Renal cortical epithelial cell (primary cell): ENCODE measurements around the gene FOXK1. TPM values are rescaled to one million over a fixed set of nuclear protein-coding genes. Genes with fewer than 3 reads are reported as not detected.

Experiments
- DNase-seq: peaks from one replicate; pipeline ENCODE4 v3.0.0-alpha.2; 2011; ENCODE audit warnings: low read depth
- total RNA-seq: library from RNA; depleted of rRNA; stranded (reverse); fragments of >200 nt; gene quantifications from 2 replicates; pipeline ENCODE4 v1.2.3, GENCODE V29; 2014

FOXK1 gene
- total RNA-seq, 1 donor from 2014 or later, result 45.8 TPM

DNA sequence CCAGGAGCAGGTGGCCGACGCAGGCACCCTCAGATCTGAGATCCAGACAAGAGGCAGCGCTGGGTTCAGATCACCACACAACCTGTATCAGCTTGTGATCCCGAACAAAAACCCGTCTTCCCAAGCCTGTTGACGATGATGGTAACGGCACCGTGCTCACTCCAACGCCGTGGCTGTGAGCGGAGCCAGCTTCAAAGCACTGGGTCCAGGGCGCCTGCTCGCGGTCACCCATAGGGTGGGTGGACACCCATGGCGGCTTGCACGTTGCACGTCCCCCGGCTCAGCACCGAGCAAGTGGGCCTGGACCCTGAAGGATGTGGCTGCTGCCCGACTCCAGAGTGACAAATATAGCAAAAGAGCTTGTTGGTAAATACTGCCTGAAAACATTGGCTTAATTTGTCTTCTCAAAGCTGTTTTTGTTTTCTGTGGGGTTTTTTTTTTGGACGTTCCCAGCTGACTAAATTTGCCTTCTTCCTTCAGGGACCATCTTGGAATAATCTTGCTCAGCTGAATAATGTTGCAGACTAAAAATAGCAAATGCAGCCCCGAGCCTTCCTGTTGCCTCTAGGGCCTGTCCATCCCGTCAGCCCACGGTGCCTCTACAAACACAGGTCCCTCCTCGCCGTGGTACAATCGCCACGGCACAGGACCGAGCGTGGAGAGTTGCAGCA lies 41.0 kb downstream of the FOXK1 start:
- DNase-seq, result no peak

GRCh38 chr7:4724648-4725013 lies 42.5 kb downstream of the FOXK1 start:
- no peak for DNase-seq

DNA sequence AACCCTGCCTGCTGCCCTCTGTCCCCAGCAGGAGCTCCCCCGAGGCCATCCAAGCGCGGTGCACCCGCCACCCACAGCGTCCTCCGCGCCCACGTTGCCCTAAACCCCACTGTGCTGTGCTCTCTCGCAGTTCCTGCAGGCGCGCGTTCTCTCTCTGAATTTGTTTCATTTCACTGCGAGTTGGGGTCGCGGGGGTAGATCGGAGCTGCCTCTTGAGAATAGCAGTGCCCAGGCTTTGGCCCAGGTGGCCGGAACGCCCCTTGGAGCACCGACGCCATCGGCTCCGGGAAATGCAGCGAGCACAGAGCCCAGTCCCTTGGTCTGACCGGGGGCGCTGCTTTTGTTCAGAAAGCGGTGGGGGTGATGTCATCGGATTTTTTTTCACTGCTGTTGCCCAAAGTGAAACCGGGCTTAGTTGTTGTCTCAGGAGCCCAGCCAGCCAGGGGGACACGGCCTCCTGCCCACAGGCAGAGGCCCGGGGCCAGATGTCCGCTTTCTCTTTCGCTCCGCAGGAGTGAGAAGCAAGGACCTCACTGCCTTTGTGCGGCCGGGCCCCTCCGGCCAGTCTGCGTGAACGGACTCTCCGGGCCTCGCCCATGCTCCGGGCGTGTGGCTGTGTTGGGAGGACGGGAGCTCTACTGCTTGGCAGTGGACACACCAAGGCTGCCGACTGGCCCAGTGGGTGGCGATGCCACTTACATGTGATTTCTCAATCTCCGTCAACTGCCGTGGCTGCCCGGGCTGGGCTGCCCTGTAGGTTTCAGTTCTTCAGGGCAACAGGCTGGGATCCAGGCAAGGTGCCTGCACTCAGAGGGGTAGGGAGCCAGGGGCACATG lies 43.1 kb downstream of the FOXK1 start:
- DNase-seq, result peak; percentile 85

GRCh38 chr7:4725850-4726450 lies 43.9 kb downstream of the FOXK1 start:
- DNase-seq, result no peak

DNA sequence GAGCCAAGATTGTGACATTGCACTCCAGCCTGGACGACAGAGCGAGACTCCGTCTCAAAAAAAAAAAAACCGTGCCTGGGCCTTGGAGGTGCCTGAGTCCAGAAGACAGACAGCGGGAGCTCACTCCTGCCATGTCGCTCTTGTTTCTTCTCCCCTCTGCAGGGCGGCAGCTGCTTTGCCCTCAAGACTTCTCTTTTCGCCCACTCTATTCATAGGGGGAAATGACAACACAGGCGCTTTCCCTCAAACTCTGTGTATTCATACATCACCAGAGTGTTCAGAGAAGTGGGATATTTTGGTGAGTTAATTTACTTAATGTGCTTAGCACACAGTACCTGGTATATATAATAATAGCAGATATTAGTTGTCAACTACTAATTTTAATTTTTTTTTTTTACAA lies 44.5 kb downstream of the FOXK1 start:
- DNase-seq, result no peak

DNA sequence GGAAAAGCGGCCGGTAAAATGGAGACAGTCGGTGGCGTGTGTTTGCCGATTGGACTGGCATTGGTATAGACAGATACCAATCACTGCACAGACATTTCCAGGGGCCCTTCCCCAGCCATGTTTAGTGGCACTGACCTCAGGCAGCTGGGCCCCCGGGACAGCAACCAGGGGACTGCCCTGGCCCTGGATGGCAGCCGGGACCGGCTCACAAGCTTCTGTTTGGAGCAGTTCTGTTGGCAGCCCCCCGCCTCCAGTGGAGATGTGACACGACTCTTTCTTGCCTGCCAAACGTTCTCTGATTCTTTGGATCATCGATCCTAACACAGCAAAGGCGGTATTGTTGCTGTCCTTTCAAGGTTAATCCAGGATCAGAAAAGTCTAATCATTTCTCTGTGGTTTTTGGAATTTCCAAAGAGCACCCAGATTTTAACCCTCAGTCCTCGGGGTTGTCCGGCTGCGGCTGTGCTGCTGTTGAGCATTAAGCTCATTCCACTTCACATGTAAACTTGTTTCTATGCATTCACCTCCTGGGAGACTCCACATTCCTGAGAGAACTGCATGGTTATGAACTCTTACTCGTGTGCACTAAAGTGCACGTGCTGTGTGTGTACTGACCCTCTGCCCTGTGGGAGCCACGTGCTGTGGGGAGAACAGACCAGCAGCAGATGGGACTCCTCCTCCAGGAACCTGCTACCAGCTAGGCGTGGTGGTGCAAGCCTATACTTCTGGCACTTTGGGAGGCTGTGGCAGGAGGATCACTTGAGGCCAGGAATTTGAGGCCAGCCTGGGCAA lies 46.0 kb downstream of the FOXK1 start:
- no peak for DNase-seq

DNA sequence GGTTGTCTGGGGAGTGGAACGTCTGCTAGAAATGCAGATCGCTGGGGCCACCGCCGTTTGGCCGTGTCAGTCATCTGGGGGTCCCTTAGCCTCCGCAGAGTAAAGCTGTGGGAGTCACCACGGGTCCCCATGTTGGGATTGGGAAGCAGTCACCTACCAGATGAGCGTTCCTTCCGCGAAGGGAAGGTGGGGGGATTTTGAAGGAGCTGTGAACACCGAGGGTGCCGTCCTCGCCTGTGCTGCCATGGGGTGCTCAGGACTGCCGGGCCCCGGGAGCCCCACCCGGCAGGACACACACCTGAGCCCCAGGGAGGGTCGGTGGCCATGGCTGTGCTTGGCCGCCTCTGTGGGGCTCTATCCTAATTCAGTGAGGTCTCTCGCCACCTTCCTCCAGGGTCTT lies 47.2 kb downstream of the FOXK1 start:
- DNase-seq, result no peak

- DNase-seq, result no peak
Measured at GRCh38 chr7:4730276-4730675, 48.2 kb downstream of the FOXK1 start.

GRCh38 chr7:4730971-4731370 lies 48.9 kb downstream of the FOXK1 start:
- DNase-seq, result no peak

- DNase-seq, result no peak
Measured at GRCh38 chr7:4731803-4732202, 49.7 kb downstream of the FOXK1 start.

- no peak for DNase-seq
Measured at GRCh38 chr7:4733936-4734528, 51.9 kb downstream of the FOXK1 start.

DNA sequence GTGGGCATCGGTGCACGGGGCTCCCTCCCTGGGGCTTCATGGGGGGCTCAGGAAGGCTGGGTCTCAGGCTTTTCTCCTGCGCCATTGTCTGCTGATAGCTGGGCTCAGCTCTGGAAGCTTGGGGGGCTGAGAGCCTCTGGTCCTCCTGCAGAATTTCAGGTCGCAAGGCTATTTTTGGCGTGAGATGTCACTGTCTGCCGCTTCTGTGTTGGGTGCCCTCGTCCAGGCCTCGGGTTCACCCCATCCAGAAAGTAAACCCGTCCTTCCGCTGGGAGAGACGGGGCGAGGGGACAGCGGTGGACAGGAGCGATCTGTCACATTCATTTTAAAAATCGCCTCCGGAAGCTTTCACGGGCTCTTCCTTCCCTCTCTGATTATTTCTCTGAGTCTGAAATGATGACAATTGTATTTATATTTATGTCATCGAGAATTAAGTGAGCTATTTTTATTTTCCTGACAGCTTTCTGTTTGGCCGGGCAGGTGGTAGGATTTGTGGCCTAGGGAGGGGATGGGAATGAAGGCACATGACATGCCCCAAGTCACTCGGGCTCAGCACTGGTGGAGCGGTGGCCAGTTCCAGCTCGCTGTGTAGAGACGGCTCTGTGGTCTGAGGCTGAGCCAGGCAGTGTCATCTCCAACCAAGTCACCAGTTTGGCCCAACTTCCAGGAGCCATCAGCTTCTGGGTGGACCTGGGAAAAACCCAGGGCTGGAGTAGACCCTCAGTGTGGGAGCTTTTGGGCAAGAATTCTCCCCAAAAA lies 52.7 kb downstream of the FOXK1 start:
- no peak for DNase-seq

DNA sequence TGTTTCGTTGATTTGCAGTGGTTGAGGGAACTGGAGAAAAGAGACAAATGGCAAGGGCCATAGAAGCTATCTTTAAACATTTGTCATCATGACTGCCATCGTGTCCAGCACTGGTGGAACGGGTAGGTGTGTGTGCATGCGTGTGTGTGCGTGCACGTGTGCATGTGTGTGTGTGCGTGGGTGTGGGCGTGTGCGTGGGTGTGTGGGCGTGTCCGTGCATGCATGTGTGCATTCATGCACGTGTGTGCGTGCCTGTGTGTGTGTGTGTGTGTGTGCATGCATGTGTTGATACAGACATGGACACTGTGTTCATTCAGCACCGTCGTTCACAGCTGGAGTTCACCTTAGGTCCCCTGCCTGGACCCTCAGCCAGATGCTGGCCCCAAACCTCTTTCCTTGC lies 55.2 kb downstream of the FOXK1 start:
- DNase-seq, result no peak

DNA sequence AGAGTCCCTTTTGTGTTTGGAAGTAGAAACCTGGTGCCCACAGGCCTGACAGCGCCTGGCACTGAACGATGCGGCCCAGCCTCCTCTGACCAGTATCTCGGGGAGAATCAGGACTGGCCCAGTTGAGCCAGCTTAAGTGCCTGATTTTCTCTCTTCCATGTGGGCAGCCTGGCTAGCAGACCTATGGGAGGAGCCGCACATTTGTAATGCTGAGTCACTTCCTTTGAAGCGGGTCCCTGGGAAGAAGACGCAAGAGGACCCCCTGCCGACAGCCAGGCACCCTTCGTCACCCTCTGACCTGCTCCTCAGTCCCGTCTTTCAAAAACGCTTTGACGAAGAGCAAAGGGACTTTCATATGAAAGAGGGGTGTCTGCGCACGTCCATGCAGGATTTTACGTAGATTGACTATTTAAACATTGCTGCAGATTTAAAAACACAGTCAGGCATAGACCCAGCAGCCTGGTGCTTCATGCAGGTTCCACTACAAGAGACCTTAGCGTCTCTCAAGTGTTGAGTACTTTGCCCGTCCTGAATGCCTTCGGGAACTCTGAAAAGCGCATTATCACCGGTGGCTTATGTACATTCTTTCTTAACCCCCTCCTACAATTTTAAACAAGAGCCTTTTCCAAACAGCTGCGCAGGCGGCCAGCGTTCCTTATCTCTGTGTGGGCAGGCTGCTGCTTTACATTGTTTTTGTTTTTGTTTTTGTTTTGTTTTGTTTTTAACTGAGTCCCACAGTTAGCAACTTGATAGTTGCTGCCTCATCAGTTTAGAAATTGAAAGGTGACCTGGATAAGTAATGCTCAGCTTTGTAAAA lies 56.8 kb downstream of the FOXK1 start:
- peak; percentile 88 for DNase-seq

DNA sequence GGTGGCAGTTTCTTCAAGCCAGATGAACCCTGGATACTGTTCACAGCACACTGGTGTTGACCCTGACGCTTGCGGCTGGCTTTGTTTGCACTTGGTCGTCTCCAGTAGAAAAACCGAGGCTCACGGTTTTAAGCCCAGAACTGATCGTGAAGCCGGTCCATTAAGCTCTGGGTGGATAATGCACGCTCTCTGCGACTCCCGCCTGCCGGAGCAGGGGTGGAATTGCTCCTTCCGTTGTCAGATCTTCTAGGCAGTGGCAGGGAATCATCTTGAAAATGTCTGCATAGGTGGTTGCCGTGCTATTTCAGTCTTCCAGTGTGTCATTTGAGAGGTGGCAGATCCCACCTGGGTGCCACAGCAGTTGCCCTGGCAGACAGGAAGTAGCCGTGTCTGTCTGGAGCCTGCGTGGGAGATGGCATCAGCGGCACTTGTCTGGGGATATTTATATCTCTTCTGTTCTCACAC lies 57.5 kb downstream of the FOXK1 start:
- peak; percentile 66 for DNase-seq

DNA sequence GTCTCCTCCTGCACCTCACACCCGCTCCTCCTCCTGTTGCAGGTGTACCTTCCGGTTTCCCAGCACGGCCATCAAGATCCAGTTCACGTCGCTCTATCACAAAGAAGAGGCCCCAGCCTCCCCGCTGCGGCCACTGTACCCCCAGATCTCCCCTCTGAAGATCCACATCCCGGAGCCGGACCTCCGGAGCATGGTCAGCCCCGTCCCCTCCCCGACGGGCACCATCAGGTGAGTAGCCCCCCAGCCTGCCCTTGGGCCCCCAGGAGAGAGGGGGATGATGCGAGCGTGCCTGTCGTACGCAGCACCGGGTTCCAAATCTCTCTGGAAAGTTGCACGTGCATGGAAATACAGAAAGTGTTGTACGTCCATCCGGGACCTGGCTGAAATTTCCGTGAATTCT lies 58.7 kb downstream of the FOXK1 start:
- DNase-seq, result no peak

GRCh38 chr7:4742051-4742573 lies 60.0 kb downstream of the FOXK1 start:
- DNase-seq, result no peak

- DNase-seq, result no peak
Measured at GRCh38 chr7:4742852-4743251, 60.8 kb downstream of the FOXK1 start.

DNA sequence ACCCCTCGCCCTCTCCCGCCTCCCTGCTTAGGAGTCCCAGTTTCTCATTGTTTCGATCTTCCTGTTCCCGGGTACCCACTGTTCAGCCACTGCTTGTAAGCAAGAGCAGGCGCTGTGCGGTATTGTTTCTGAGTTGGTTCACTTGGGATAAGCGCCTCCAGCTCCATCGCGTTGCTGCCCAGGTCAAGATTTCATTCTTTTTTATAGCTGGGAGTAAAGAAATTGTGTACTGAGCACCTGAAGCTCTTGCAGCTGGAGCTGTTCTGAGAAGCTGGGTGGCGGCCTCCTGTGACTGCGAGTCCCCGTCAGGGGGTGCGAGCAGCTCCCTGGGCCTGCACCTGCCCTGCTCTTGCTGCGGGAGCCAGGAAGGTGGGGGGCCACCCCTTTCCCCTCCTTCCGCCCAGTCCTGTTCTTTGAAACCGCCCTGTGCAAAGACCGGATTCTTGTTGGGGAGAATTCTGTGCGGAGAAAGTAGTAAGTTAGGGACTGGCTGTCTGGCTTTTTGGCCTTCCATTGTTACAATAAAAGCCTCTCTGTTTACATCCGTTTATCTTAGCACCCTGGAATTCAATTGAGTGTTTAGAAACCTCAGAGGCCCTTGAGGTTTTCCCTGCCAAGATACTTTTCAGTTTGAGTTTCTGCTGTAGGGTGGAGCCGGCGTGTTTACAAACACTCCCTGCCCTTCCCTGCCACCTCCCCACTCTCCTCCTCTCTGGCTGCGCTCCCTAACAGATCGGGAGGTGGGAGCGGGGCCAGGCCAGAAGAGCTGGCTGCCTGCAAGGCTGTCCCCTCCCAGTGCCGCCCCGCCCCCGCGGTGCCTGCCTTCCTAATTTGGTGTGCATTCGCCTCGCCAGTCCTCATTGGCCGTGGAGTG lies 62.5 kb downstream of the FOXK1 start:
- DNase-seq, result peak; percentile 99
